Gastroesophageal sphincter (tissue), 3 donors: Measurements from ENCODE around the gene ZC3H18.

Experiments
- CTCF ChIP-seq, 4 experiments: fragments of 200-600 bp in 2 of 4; fragments of 450-650 bp in 2 of 4; sonication (generic) in 1 of 4; IDR thresholded peaks; one replicate each; pipeline ENCODE4 v1.5.1; 2017 to 2019; ENCODE audit warnings: antibody characterized with exemption in 4 of 4, mild to moderate bottlenecking in 2 of 4, moderate library complexity in 2 of 4
- EP300 ChIP-seq: sonication (generic); formaldehyde crosslinking; IDR thresholded peaks from one replicate; pipeline ENCODE4 v1.6.1; 2017; ENCODE audit warnings: antibody characterized with exemption, mild to moderate bottlenecking
- POLR2A ChIP-seq, 2 donors: fragments of 450-650 bp; IDR thresholded peaks; one replicate each; pipeline ENCODE4 v1.6.1; 2017; ENCODE audit warnings: antibody characterized with exemption in 2 of 2, mild to moderate bottlenecking in 2 of 2, moderate library complexity in 1 of 2
- POLR2AphosphoS5 ChIP-seq: sonication (generic); formaldehyde crosslinking; IDR thresholded peaks from one replicate; pipeline ENCODE4 v1.6.1; 2017; ENCODE audit warnings: antibody characterized with exemption

- TF ChIP-seq CTCF (IDR thresholded peaks at IDR 0.05), result no peak
- TF ChIP-seq POLR2AphosphoS5, result no peak
- no peak for TF ChIP-seq POLR2A (IDR thresholded peaks at IDR 0.05)
- TF ChIP-seq EP300, result no peak
Observed at GRCh38 chr16:88602091-88602490, 31.9 kb downstream of the ZC3H18 start.
